ENCODE measurements around the gene ZACN.

The ZACN gene

DNA sequence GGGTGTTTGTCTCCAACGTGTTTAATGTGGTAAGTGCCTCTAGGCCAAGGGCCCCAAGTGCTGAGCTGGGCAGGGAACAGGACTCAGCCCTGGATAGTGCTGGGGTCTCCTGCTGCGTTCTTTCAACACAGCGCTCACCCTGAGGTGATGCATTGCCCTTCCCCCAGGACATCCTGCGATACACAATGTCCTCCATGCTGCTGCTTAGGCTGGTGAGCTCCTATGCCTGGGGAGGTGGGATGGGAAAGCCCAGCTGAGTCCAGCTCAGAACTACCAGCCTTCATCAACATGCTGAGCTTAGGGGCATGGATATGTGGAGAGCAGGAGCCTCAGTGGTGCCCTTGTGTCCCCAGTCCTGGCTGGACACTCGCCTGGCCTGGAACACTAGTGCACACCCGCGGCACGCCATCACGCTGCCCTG lies 563 bp downstream of the ZACN start:
- H3K4me1 ChIP-seq (ENCODE audit: control insufficient read depth, insufficient read depth, low read length): peaks cover 22% of the 10 kb centered on the region
- peaks cover 62% of the 10 kb centered on the region for H3K27me3 ChIP-seq (ENCODE audit: control insufficient read depth, insufficient read depth, low read length)
- no peak overlapping the region for H3K9ac ChIP-seq (ENCODE audit: low read length)
- H3K9me3 ChIP-seq (ENCODE audit: control insufficient read depth, low read length): no peaks in the 10 kb centered on the region
- no peaks in the 10 kb centered on the region for H3K36me3 ChIP-seq (ENCODE audit: control insufficient read depth, insufficient read depth, low read length)
- no peak overlapping the region for H3K4me3 ChIP-seq (ENCODE audit: low read length)

DNA sequence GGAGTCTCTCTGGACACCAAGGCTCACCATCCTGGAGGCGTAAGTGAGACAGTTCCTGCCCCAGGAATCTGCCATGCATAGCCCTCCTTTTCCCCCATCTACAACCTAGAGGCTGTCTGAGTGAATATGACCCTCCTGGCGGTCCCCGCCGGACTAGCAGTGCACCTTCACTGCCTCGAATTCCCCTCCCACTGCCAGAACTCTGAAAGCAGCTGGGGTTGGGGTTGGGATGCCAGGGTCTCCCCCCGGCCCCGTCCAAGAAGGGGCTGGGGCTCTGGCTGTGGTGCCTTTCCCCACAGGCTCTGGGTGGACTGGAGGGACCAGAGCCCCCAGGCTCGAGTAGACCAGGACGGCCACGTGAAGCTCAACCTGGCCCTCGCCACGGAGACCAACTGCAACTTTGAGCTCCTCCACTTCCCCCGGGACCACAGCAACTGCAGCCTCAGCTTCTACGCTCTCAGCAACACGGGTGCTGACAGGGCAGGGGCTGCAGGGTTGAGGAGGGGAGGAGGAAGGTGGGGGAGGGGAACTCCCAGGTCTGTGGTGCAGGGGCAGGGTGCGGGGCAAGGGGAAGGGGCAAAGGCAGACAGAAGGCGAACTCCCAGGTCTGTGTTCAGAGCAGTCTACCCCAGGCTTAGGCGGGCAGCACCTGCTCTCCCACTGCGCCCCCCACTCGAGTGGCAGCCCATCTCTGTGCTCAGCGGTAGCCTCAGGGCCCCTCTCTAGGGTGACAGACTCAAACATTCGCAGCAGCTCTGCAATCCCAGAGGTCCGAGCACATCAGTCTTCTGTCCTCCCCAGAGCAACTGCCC lies 1.2 kb downstream of the ZACN start:
- Histone ChIP-seq H3K9me3 (ENCODE audit: control insufficient read depth, low read length) (no peaks in the 10 kb centered on the region), H3K4me1 (ENCODE audit: control insufficient read depth, insufficient read depth, low read length) (peaks cover 22% of the 10 kb centered on the region), H3K36me3 (ENCODE audit: control insufficient read depth, insufficient read depth, low read length) (no peaks in the 10 kb centered on the region), H3K27me3 (ENCODE audit: control insufficient read depth, insufficient read depth, low read length) (peaks cover 55% of the 10 kb centered on the region), H3K4me3 (ENCODE audit: low read length) (no peak overlapping the region), H3K9ac (ENCODE audit: low read length) (no peak overlapping the region)

DNA sequence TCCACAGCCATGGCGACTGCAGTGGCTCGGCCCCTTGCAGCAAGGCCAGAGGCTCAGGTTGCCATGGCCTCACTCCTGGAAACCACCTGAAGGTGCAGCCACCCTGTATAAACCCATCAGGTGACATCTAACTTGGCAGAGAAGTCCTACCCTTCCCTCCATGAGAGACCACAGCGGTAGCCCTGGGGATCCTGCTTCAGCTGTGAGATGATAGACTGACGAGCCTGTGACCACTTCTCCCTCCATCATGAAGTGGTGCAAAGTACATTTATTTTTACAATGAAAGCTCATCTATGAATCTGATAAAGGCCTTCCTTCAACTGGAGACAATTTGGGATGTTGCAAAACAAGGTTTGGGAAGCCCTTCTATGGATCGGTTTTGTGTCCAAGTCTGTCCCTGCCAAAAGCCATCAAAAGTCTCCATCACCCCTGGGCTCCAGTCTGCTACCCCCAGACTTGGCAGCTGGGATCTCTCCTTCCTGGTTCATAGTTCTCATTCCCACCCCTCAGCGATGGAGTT lies 1.8 kb downstream of the ZACN start:
- Histone ChIP-seq H3K4me1 (ENCODE audit: control insufficient read depth, insufficient read depth, low read length) (peaks cover 18% of the 10 kb centered on the region), H3K9me3 (ENCODE audit: control insufficient read depth, low read length) (no peaks in the 10 kb centered on the region), H3K27me3 (ENCODE audit: control insufficient read depth, insufficient read depth, low read length) (peaks cover 49% of the 10 kb centered on the region), H3K36me3 (ENCODE audit: control insufficient read depth, insufficient read depth, low read length) (no peaks in the 10 kb centered on the region), H3K4me3 (ENCODE audit: low read length) (no peak overlapping the region), H3K9ac (ENCODE audit: low read length) (no peak overlapping the region)

DNA sequence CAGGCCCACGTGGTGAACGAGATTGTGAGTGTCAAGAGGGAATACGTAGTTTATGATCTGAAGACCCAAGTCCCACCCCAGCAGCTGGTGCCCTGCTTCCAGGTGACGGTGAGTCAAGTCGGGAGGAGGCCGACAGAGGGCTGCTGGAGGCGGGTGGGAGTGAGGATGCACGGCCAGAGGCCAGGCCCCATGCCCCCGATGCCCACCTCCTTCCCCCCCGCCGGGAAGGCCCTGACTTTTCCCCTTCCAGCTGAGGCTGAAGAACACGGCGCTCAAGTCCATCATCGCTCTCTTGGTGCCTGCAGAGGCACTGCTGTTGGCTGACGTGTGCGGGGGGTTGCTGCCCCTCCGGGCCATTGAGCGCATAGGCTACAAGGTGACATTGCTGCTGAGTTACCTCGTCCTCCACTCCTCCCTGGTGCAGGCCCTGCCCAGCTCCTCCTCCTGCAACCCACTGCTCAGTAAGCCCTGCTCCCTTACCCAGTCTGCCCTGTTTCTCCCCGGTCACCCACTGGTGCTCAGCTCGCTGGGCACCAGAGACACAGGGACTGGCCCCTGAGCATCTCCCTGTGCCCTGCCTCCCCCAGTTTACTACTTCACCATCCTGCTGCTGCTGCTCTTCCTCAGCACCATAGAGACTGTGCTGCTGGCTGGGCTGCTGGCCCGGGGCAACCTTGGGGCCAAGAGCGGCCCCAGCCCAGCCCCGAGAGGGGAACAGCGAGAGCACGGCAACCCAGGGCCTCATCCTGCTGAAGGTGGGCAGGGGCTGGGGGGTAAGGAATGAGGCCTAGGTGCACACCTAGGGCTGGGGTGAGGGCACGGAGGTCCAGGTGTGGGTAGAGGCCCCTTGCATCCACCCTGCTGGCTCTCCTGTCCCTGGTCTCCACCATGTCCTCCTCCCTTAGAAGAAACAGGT lies 2.6 kb downstream of the ZACN start:
- Histone ChIP-seq H3K27me3 (ENCODE audit: control insufficient read depth, insufficient read depth, low read length) (peaks cover 42% of the 10 kb centered on the region), H3K9me3 (ENCODE audit: control insufficient read depth, low read length) (no peaks in the 10 kb centered on the region), H3K9ac (ENCODE audit: low read length) (no peak overlapping the region), H3K36me3 (ENCODE audit: control insufficient read depth, insufficient read depth, low read length) (peaks cover 3% of the 10 kb centered on the region), H3K4me1 (ENCODE audit: control insufficient read depth, insufficient read depth, low read length) (peaks cover 16% of the 10 kb centered on the region), H3K4me3 (ENCODE audit: low read length) (no peak overlapping the region)

DNA sequence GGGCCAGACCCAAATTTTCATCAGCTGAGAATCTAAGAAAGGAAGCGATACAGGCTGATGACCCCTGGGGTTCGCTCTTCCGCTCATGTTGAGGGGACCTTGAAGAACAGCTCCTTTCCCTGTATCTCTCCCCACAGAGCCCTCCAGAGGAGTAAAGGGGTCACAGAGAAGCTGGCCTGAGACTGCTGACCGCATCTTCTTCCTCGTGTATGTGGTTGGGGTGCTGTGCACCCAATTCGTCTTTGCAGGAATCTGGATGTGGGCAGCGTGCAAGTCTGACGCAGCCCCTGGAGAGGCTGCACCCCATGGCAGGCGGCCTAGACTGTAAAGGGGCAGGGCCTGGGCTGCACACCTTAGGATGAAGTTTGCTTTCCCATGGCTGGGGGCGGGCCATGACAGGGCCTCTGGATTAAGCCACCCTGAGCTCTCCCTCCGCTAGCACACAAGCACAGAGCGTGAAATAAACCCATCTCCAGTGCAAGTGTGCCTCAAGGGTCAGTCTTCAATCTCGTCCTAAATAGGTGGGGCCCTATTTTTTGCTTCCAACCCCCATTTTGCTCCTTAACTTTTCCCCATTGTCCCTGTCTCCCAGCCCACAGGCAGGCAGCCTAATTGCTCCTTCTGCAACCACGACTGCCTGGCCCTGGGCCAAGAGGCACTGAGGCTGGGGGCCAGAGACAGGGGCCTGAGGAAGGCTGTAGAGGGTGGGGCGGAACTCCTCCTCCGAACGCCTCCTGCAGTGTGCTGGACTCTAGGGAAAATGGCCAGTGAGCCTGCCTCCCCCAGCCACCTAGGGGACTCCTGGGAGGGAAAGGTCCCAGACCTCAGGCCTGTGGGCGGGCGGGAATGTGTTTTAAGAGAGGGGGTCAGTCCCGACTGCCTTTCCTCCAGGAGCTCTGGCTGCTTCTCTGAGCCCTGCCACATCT lies 3.6 kb downstream of the ZACN start:
- H3K9ac ChIP-seq (ENCODE audit: low read length): no peak overlapping the region
- H3K36me3 ChIP-seq (ENCODE audit: control insufficient read depth, insufficient read depth, low read length): peaks cover 3% of the 10 kb centered on the region
- no peaks in the 10 kb centered on the region for H3K9me3 ChIP-seq (ENCODE audit: control insufficient read depth, low read length)
- H3K4me1 ChIP-seq (ENCODE audit: control insufficient read depth, insufficient read depth, low read length): peaks cover 9% of the 10 kb centered on the region
- peaks cover 31% of the 10 kb centered on the region for H3K27me3 ChIP-seq (ENCODE audit: control insufficient read depth, insufficient read depth, low read length)
- no peak overlapping the region for H3K4me3 ChIP-seq (ENCODE audit: low read length)

DNA sequence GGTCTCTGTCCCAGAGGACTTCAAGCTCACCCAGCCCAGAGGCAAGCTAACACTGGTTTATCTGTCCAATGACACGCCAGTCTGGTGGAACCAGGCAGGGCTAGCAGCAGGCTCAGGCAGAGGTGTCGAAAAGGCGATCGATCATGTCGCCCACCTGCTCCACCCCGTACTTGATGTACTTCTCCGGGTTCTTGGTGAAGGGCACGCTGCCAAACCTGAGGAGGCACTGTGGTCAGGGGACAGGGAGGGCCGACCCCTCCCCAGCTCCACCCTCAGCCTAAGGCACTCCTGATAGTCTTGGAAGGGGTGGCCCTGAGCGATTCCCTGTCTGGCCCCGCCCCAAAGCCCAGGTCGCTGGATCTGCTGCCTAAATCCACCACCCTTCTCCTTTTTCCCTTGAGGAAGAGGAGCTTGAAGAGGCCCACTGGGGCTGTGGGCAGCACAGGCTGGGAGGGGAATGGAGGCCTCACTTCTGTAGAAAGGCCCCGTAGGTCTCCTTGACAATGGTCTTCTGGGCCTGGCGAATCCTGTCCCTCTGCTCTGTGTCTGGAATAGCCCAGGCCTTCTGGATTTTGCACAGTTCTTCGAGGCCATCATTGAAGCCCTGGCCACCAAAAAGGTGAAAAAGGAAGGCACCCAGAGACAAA lies 4.7 kb downstream of the ZACN start:
- H3K27me3 ChIP-seq (ENCODE audit: control insufficient read depth, insufficient read depth, low read length): peaks cover 20% of the 10 kb centered on the region
- no peak overlapping the region for H3K9ac ChIP-seq (ENCODE audit: low read length)
- peaks cover 9% of the 10 kb centered on the region for H3K4me1 ChIP-seq (ENCODE audit: control insufficient read depth, insufficient read depth, low read length)
- H3K9me3 ChIP-seq (ENCODE audit: control insufficient read depth, low read length): no peaks in the 10 kb centered on the region
- H3K4me3 ChIP-seq (ENCODE audit: low read length): no peak overlapping the region
- peaks cover 3% of the 10 kb centered on the region for H3K36me3 ChIP-seq (ENCODE audit: control insufficient read depth, insufficient read depth, low read length)

DNA sequence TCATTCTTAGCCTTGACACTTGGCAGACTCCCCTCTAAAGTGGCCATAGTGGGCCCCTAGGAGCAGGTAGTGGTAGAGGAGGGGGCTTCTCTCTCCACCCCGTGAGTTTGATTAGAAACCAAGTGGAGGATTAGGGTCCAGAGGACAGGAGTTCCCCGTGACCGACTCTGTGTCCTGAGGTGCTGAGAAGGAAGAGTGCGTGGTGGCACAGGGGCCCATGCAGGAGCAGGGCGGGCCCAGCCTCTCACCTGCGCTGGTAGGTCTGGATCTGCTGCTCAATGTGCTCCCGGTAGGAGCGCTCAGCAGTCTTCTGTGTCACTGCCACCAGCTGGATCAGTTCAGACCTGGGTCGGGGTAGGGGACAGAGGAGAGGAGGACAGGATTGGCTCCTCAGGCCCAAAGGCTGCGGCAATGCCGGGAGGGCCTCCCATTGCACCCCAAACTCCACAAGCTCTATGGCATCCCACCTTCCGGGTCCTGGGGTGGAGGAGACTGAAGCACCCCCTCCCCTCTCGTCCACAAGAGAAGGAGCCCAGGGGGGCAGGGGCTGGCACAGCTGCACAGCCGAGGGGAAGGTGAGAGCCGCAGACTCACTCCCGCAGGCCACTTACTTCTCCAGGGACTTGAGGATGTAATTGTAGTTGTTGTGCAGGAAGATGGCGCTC lies 6.2 kb downstream of the ZACN start:
- peaks cover 2% of the 10 kb centered on the region for H3K4me1 ChIP-seq (ENCODE audit: control insufficient read depth, insufficient read depth, low read length)
- H3K9me3 ChIP-seq (ENCODE audit: control insufficient read depth, low read length): no peaks in the 10 kb centered on the region
- H3K9ac ChIP-seq (ENCODE audit: low read length): no peak overlapping the region
- H3K36me3 ChIP-seq (ENCODE audit: control insufficient read depth, insufficient read depth, low read length): peaks cover 3% of the 10 kb centered on the region
- peaks cover 5% of the 10 kb centered on the region for H3K27me3 ChIP-seq (ENCODE audit: control insufficient read depth, insufficient read depth, low read length)
- H3K4me3 ChIP-seq (ENCODE audit: low read length): no peak overlapping the region

DNA sequence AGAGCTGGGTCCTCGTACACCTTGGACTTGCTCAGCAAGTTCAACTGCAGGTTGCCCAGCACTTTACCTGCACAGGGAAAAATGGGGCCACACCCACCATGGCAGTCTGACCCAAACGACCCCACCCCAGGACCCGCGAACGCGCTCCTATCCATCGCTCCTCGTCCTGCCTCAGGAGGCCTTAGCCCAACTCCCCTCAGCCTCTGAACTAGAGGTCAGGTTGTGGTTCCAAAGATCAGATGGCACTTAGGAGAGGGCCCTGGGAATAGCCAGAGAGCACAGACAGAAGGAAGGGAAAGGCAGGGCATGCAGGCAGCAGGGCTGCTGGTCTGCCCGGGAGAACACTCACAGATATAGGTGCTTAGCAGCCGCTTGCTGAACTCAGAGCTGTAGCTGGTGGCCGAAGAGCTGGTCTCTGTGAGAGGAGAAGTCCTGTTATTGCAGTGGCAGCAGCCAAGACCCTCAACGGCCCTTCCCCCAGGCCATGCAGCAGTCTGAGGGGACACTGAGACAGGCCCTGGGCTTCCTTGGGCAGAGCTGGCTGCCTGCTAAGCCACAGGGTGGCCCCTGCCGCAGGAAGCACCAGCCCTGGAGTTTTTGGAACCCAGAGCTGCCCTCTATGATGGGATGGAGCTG lies 6.9 kb downstream of the ZACN start:
- Histone ChIP-seq H3K4me1 (ENCODE audit: control insufficient read depth, insufficient read depth, low read length) (no peaks in the 10 kb centered on the region), H3K27me3 (ENCODE audit: control insufficient read depth, insufficient read depth, low read length) (no peaks in the 10 kb centered on the region), H3K4me3 (ENCODE audit: low read length) (no peak overlapping the region), H3K36me3 (ENCODE audit: control insufficient read depth, insufficient read depth, low read length) (peaks cover 3% of the 10 kb centered on the region), H3K9ac (ENCODE audit: low read length) (no peak overlapping the region), H3K9me3 (ENCODE audit: control insufficient read depth, low read length) (no peaks in the 10 kb centered on the region)

DNA sequence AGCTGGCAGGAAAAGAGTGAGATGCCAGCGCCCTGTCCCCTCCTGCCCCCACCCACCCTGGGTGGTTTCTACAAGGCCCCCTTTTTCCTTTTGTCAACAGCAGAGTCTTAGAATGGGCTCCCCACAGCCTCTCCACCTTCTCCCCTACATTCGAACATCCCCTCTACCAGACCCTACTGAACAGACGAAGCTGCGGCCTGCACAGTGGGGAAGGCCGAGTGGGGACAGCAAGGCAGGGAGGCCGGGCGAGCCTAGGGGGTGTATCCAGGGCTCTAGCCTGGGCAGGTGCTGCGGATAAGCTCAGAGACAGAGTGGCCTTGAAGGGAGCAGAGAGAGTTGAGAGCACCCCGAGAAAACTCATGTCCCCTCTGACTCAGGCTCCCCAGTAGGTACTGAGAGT lies 7.4 kb downstream of the ZACN start:
- Histone ChIP-seq H3K9ac (ENCODE audit: low read length) (no peak overlapping the region), H3K36me3 (ENCODE audit: control insufficient read depth, insufficient read depth, low read length) (peaks cover 3% of the 10 kb centered on the region), H3K9me3 (ENCODE audit: control insufficient read depth, low read length) (no peaks in the 10 kb centered on the region), H3K4me3 (ENCODE audit: low read length) (no peak overlapping the region), H3K4me1 (ENCODE audit: control insufficient read depth, insufficient read depth, low read length) (no peaks in the 10 kb centered on the region), H3K27me3 (ENCODE audit: control insufficient read depth, insufficient read depth, low read length) (no peaks in the 10 kb centered on the region)

DNA sequence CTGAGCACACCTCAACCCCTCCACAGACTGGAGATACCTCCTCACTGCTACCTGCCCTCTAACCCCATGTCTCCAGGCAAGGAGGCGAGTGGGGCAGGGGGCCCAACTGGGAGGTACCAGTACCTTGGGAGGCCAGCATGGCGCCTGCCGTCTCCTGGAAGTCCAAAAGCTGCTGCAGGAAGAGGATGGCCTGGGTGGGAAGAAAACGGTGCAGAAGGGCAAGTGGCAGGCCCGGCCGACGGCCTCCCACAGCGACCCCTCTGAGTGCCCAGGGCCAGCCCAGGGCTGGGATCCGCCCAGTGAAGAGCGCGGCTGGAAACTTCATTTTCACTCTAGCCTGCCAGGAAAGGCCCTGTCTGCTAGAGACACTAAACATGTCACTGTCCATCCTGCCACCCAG lies 8.5 kb downstream of the ZACN start:
- H3K27me3 ChIP-seq (ENCODE audit: control insufficient read depth, insufficient read depth, low read length): no peaks in the 10 kb centered on the region
- H3K9ac ChIP-seq (ENCODE audit: low read length): no peak overlapping the region
- no peaks in the 10 kb centered on the region for H3K4me1 ChIP-seq (ENCODE audit: control insufficient read depth, insufficient read depth, low read length)
- no peak overlapping the region for H3K4me3 ChIP-seq (ENCODE audit: low read length)
- peaks cover 3% of the 10 kb centered on the region for H3K36me3 ChIP-seq (ENCODE audit: control insufficient read depth, insufficient read depth, low read length)
- no peaks in the 10 kb centered on the region for H3K9me3 ChIP-seq (ENCODE audit: control insufficient read depth, low read length)
